ENCODE results near the gene FSTL4. TPM values are rescaled to one million over a fixed set of nuclear protein-coding genes. Genes with fewer than 3 reads are reported as not detected.

FSTL4 gene
- total and polyA plus RNA-seq, 4 donors: 0.08 to 1.4 (median 0.31) TPM

DNA sequence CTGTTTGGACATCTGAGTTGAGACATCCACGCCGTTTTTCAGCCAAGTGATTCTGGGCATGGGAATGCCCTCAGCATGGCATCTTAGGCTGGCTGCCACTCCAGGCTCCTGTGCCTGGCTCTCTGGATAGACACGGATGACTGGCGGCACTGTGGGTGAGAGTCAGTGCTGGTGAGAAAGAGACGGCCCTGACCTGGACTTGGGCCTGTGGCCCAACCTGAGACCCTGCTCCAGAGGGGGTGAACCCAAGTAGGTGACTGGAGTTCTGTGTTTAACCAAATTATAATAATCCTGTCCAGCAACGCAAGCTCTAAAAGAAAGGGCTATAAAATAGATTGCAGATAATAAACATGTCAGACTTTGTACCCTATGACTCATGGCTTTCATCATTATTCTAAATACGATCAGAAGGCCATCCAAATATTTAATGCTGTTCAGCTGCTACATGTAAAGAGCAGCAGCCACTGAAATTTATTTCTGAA lies 386.6 kb downstream of the FSTL4 start:
- Histone ChIP-seq H3K36me3 (ENCODE audit: control insufficient read depth in 4 of 4, insufficient read depth in 4 of 4, low read length in 4 of 4) (no peaks in the 10 kb centered on the region), H3K4me3 (no peak overlapping the region), H3K4me1 (ENCODE audit: control insufficient read depth in 5 of 5, insufficient read depth in 5 of 5, low read length in 5 of 5) (peaks cover 0 to 5% (median 0%) of the 10 kb centered on the region in 5 donors), H3K9ac (ENCODE audit: insufficient read depth in 1 of 2, low read length in 2 of 2) (no peak overlapping the region), H3K9me3 (ENCODE audit: control insufficient read depth in 4 of 4, insufficient read depth in 3 of 4, low read length in 3 of 4) (no peaks in the 10 kb centered on the region), H3K27ac (ENCODE audit: low read depth in 1 of 2, low read length in 1 of 2) (no peak overlapping the region), H3K27me3 (ENCODE audit: control insufficient read depth in 3 of 3, insufficient read depth in 3 of 3, low read length in 2 of 3) (no peaks in the 10 kb centered on the region)
- DNase-seq (peak in 1 of 3 donors; percentile 14), ATAC-seq (ENCODE audit: insufficient read depth, low FRiP score) (no peak)
- 84 to 89% methylated on average over 7 of the region's 7 CpGs for WGBS, 2 donors
- TF ChIP-seq, protein P1, sequence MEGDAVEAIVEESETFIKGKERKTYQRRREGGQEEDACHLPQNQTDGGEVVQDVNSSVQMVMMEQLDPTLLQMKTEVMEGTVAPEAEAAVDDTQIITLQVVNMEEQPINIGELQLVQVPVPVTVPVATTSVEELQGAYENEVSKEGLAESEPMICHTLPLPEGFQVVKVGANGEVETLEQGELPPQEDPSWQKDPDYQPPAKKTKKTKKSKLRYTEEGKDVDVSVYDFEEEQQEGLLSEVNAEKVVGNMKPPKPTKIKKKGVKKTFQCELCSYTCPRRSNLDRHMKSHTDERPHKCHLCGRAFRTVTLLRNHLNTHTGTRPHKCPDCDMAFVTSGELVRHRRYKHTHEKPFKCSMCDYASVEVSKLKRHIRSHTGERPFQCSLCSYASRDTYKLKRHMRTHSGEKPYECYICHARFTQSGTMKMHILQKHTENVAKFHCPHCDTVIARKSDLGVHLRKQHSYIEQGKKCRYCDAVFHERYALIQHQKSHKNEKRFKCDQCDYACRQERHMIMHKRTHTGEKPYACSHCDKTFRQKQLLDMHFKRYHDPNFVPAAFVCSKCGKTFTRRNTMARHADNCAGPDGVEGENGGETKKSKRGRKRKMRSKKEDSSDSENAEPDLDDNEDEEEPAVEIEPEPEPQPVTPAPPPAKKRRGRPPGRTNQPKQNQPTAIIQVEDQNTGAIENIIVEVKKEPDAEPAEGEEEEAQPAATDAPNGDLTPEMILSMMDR (IDR thresholded peaks at IDR 0.05; ENCODE audit: control extremely low read depth, extremely low read depth): no peak

DNA sequence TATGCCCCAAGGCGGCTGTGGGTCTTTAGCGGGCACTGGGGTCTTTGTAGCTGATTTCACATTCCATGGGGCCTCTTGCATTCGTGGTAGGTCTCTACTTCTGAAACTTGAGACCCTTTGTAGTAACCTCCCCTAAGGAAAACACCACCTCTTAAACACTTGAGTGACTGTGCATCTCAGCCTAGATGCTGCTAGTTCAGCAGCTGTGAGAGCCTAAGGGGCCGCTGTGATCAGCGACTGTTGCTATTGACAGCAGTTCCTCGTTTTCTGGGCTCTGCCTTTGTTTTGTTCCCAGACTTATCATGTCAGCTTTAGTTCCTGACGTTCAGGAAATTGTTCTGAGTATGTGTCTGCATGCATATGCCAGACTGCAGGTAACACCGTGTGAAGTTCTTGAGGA lies 389.4 kb downstream of the FSTL4 start:
- H3K27me3 ChIP-seq (ENCODE audit: control insufficient read depth in 3 of 3, insufficient read depth in 3 of 3, low read length in 2 of 3): no peaks in the 10 kb centered on the region

DNA sequence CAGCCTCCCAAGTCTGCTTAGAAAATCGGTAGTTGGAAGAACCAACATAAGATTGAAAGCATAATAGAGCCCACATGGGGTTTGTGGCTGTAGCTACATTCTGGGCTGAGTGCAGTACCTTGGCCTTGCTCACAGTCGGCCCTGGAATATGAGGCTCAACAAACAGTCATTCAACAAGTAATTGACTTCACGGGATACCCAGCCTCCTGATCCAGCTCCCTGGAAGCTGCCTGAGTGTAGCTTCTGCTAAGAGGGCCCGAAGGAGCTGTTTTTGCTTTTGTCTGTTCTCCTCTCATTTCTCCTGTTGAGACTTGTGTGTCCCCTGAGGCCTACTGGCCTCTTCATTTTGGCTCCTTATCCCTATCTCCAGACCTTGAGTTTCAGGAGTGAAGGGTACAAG lies 389.8 kb downstream of the FSTL4 start:
- Histone ChIP-seq H3K36me3 (ENCODE audit: control insufficient read depth in 4 of 4, insufficient read depth in 4 of 4, low read length in 4 of 4) (no peaks in the 10 kb centered on the region), H3K4me1 (ENCODE audit: control insufficient read depth in 5 of 5, insufficient read depth in 5 of 5, low read length in 5 of 5) (peaks cover 0 to 5% (median 0%) of the 10 kb centered on the region in 5 donors), H3K27me3 (ENCODE audit: control insufficient read depth in 3 of 3, insufficient read depth in 3 of 3, low read length in 2 of 3) (no peaks in the 10 kb centered on the region), H3K9me3 (ENCODE audit: control insufficient read depth in 4 of 4, insufficient read depth in 3 of 4, low read length in 3 of 4) (no peaks in the 10 kb centered on the region), H3K4me3 (no peak overlapping the region), H3K9ac (ENCODE audit: insufficient read depth in 1 of 2, low read length in 2 of 2) (no peak overlapping the region), H3K27ac (ENCODE audit: low read depth in 1 of 2, low read length in 1 of 2) (no peak overlapping the region)
- TF ChIP-seq, protein P1 (IDR thresholded peaks at IDR 0.05; ENCODE audit: control extremely low read depth, extremely low read depth): no peak
- DNase-seq: no peak
- ATAC-seq (ENCODE audit: insufficient read depth, low FRiP score): no peak
- 93 to 96% methylated on average over 4 of the region's 4 CpGs for WGBS, 2 donors

More for the DNA sequence above, 389.4 kb downstream of the FSTL4 start:
- Histone ChIP-seq H3K27ac (ENCODE audit: low read depth in 1 of 2, low read length in 1 of 2) (no peak overlapping the region), H3K9me3 (ENCODE audit: control insufficient read depth in 4 of 4, insufficient read depth in 3 of 4, low read length in 3 of 4) (no peaks in the 10 kb centered on the region), H3K4me1 (ENCODE audit: control insufficient read depth in 5 of 5, insufficient read depth in 5 of 5, low read length in 5 of 5) (peaks cover 0 to 5% (median 0%) of the 10 kb centered on the region in 5 donors), H3K9ac (ENCODE audit: insufficient read depth in 1 of 2, low read length in 2 of 2) (no peak overlapping the region), H3K36me3 (ENCODE audit: control insufficient read depth in 4 of 4, insufficient read depth in 4 of 4, low read length in 4 of 4) (no peaks in the 10 kb centered on the region), H3K4me3 (no peak overlapping the region)
- peak in 2 of 3 donors; percentile 26 to 29 for DNase-seq
- 53 to 60% methylated on average over 8 of the region's 8 CpGs for WGBS, 2 donors
- ATAC-seq (ENCODE audit: insufficient read depth, low FRiP score): no peak
- TF ChIP-seq, protein P1 (IDR thresholded peaks at IDR 0.05; ENCODE audit: control extremely low read depth, extremely low read depth): no peak

DNA sequence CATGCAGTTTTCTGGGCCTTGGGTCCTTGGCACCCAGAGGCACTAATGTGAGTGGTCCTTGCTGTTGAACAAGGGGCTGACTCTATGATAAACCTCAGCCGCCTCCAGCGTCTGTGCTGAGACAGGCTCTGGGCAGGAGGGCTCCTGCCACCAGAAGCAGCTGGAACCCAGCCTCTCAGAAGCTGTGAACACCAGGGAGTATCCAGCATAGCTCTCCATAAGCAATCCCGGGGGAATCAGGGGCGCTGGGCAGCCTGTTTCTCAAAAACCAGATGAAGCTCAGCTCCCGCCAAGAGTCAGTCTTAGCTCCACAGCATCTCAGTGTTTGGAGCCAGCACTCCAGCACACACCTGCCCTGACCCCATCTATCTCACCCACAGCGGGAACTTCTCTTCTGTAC lies 390.3 kb downstream of the FSTL4 start:
- no peak overlapping the region for H3K4me3 ChIP-seq
- peak in 1 of 3 donors; percentile 4 for DNase-seq
- no peak for ATAC-seq (ENCODE audit: insufficient read depth, low FRiP score)
- WGBS, 2 donors: 86 to 88% methylated on average over 6 of the region's 6 CpGs
- no peaks in the 10 kb centered on the region for H3K9me3 ChIP-seq (ENCODE audit: control insufficient read depth in 4 of 4, insufficient read depth in 3 of 4, low read length in 3 of 4)
- peaks cover 0 to 5% (median 0%) of the 10 kb centered on the region in 5 donors for H3K4me1 ChIP-seq (ENCODE audit: control insufficient read depth in 5 of 5, insufficient read depth in 5 of 5, low read length in 5 of 5)
- TF ChIP-seq, protein P1 (IDR thresholded peaks at IDR 0.05; ENCODE audit: control extremely low read depth, extremely low read depth): no peak
- H3K27ac ChIP-seq (ENCODE audit: low read depth in 1 of 2, low read length in 1 of 2): no peak overlapping the region
- H3K27me3 ChIP-seq (ENCODE audit: control insufficient read depth in 3 of 3, insufficient read depth in 3 of 3, low read length in 2 of 3): no peaks in the 10 kb centered on the region
- H3K9ac ChIP-seq (ENCODE audit: insufficient read depth in 1 of 2, low read length in 2 of 2): no peak overlapping the region
- no peaks in the 10 kb centered on the region for H3K36me3 ChIP-seq (ENCODE audit: control insufficient read depth in 4 of 4, insufficient read depth in 4 of 4, low read length in 4 of 4)
